NCI-H1436 treated with DMSO at 0.1 percent for 48 hours (cell line): ENCODE measurements around the gene ELMO2.

ENCODE experiments used
- DNase-seq: peaks from one replicate; lab custom pipeline; 2025; lab: John Stamatoyannopoulos, UW

ELMO2 gene

GRCh38 chr20:46366826-46367225 lies 39.6 kb downstream of the ELMO2 start:
- DNase-seq = no peak

- no peak for DNase-seq
Observed at GRCh38 chr20:46365487-46366220, 40.8 kb downstream of the ELMO2 start.

- no peak for DNase-seq
Observed at GRCh38 chr20:46364670-46365486, 41.5 kb downstream of the ELMO2 start.

- DNase-seq = no peak
Observed at GRCh38 chr20:46363874-46364669, 42.3 kb downstream of the ELMO2 start.

GRCh38 chr20:46362921-46363867 lies 43.2 kb downstream of the ELMO2 start:
- DNase-seq = no peak

- DNase-seq = no peak
Observed at GRCh38 chr20:46361811-46362210, 44.6 kb downstream of the ELMO2 start.

- DNase-seq = no peak
Observed at GRCh38 chr20:46361381-46361780, 45.0 kb downstream of the ELMO2 start.

GRCh38 chr20:46359233-46359751 lies 47.1 kb downstream of the ELMO2 start:
- DNase-seq = no peak

- DNase-seq = no peak
Observed at GRCh38 chr20:46358346-46359058, 47.9 kb downstream of the ELMO2 start.

- no peak for DNase-seq
Observed at GRCh38 chr20:46357030-46357514, 49.3 kb downstream of the ELMO2 start.

GRCh38 chr20:46356195-46357029 lies 50.0 kb downstream of the ELMO2 start:
- no peak for DNase-seq

GRCh38 chr20:46355778-46356177 lies 50.6 kb downstream of the ELMO2 start:
- DNase-seq = no peak

GRCh38 chr20:46354920-46355654 lies 51.3 kb downstream of the ELMO2 start:
- no peak for DNase-seq

GRCh38 chr20:46354207-46354555 lies 52.2 kb downstream of the ELMO2 start:
- DNase-seq = no peak

GRCh38 chr20:46353500-46354206 lies 52.8 kb downstream of the ELMO2 start:
- DNase-seq = no peak

- DNase-seq = no peak
Observed at GRCh38 chr20:46352370-46352938, 54.0 kb downstream of the ELMO2 start.

- no peak for DNase-seq
Observed at GRCh38 chr20:46351357-46352058, 54.9 kb downstream of the ELMO2 start.
